HEK293T (cell line): ENCODE results near the gene CDH13.

ENCODE experiments used
- ARNT ChIP-seq: fragments of 450-650 bp; IDR thresholded peaks from 2 replicates; pipeline ENCODE4 v1.6.1; 2017; ENCODE audit warnings: mild to moderate bottlenecking
- BHLHE40 ChIP-seq: fragments of 450-650 bp; IDR thresholded peaks from 2 replicates; pipeline ENCODE4 v1.6.1; 2016; ENCODE audit warnings: mild to moderate bottlenecking, moderate library complexity, borderline replicate concordance
- CTBP1 ChIP-seq: fragments of 450-650 bp; IDR thresholded peaks from 2 replicates; pipeline ENCODE4 v1.6.1; 2016; ENCODE audit warnings: borderline replicate concordance
- ELF4 ChIP-seq: fragments of 450-650 bp; IDR thresholded peaks from 2 replicates; pipeline ENCODE4 v1.6.1; 2017; ENCODE audit warnings: antibody characterized with exemption
- FOXK2 ChIP-seq: fragments of 450-650 bp; IDR thresholded peaks from 2 replicates; pipeline ENCODE4 v1.6.1; 2016; ENCODE audit warnings: mild to moderate bottlenecking
- FOXM1 ChIP-seq: fragments of 450-650 bp; IDR thresholded peaks from 2 replicates; pipeline ENCODE4 v1.6.1; 2017; ENCODE audit warnings: mild to moderate bottlenecking, borderline replicate concordance
- HDGF ChIP-seq: fragments of 450-650 bp; IDR thresholded peaks from 2 replicates; pipeline ENCODE4 v1.6.1; 2017; ENCODE audit warnings: antibody characterized with exemption, borderline replicate concordance
- L3MBTL2 ChIP-seq: fragments of 450-650 bp; conservative IDR thresholded peaks from 2 replicates; pipeline ENCODE4 v1.6.1; 2016; ENCODE audit warnings: mild to moderate bottlenecking
- NFRKB ChIP-seq: fragments of 450-650 bp; IDR thresholded peaks from 2 replicates; pipeline ENCODE4 v1.6.1; 2016; ENCODE audit warnings: mild to moderate bottlenecking, moderate library complexity
- SP1 ChIP-seq: fragments of 450-650 bp; IDR thresholded peaks from 2 replicates; pipeline ENCODE4 v1.6.1; 2017
- SUZ12 ChIP-seq: fragments of 450-650 bp; IDR thresholded peaks from 2 replicates; pipeline ENCODE4 v1.6.1; 2016; ENCODE audit warnings: mild to moderate bottlenecking
- TARDBP ChIP-seq: fragments of 450-650 bp; IDR thresholded peaks from 2 replicates; pipeline ENCODE4 v1.6.1; 2016
- ZNF384 ChIP-seq: fragments of 450-650 bp; IDR thresholded peaks from 2 replicates; pipeline ENCODE4 v1.6.1; 2016
- TF ChIP-seq, protein P1 (sequence below): fragments of 450-650 bp; IDR thresholded peaks from 2 replicates; pipeline ENCODE4 v1.6.1; 2016

DNA sequence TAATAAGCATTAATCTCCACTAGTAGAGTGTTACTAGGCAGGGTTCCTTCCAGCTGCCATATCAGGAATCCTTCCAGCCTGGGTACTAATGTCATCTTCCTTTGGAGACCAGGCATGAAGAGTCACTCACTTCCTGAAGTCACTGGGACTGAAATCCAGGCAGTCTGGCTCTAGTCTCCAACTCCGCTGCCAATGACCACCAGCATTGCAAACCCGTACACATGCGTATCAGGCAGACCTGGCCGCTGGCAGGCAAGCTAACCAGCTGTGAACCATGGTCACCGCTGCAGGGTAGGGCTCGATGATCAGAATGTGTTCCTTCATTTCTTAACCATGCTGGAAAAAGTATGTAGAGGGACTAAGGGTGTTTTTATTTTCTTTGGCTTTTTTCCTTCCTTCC is 255.5 kb downstream of the CDH13 start:
- TF ChIP-seq ZNF384 (no peak), HDGF (no peak), FOXM1 (no peak), SP1 (no peak), TARDBP (no peak), BHLHE40 (no peak), L3MBTL2 (no peak), FOXK2 (no peak), ARNT (no peak), ELF4 (no peak), CTBP1 (no peak), NFRKB (no peak), SUZ12 (no peak)
- TF ChIP-seq, protein P1, sequence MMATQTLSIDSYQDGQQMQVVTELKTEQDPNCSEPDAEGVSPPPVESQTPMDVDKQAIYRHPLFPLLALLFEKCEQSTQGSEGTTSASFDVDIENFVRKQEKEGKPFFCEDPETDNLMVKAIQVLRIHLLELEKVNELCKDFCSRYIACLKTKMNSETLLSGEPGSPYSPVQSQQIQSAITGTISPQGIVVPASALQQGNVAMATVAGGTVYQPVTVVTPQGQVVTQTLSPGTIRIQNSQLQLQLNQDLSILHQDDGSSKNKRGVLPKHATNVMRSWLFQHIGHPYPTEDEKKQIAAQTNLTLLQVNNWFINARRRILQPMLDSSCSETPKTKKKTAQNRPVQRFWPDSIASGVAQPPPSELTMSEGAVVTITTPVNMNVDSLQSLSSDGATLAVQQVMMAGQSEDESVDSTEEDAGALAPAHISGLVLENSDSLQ: no peak
